Prostate gland (tissue), 2 donors: ENCODE measurements around the gene TBCEL. TPM values are rescaled to one million over a fixed set of nuclear protein-coding genes. Genes with fewer than 3 reads are reported as not detected.

Experiments used
- DNase-seq: peaks from one replicate; pipeline ENCODE4 v3.0.0-alpha.2; 2019; ENCODE audit warnings: low spot score
- H3K27ac ChIP-seq, 2 donors: fragments of 200-600 bp; sonication (generic); 2 replicates each; pipeline ENCODE4 v1.5.1; 2017 to 2019
- H3K27me3 ChIP-seq: fragments of 200-600 bp; sonication (generic); replicated peaks from 2 replicates; pipeline ENCODE4 v1.5.1; 2019; ENCODE audit not compliant: insufficient read depth
- H3K36me3 ChIP-seq, 2 donors: fragments of 200-600 bp; sonication (generic); 1 replicate in 1 of 2; 2 replicates in 1 of 2; pipeline versions ENCODE4 v1.5.1 to v1.8.1; 2017 to 2019
- H3K4me1 ChIP-seq: fragments of 200-600 bp; sonication (generic); replicated peaks from 2 replicates; pipeline ENCODE4 v1.5.1; 2019
- H3K4me3 ChIP-seq, 2 donors: fragments of 200-600 bp; sonication (generic); 2 replicates each; pipeline ENCODE4 v1.5.1; 2017 to 2019
- H3K9me3 ChIP-seq: fragments of 200-600 bp; sonication (generic); 2 replicates; pipeline ENCODE4 v1.5.1; 2017
- CTCF ChIP-seq, 4 experiments: fragments of 200-600 bp in 2 of 4; fragments of 450-650 bp in 2 of 4; sonication (generic) in 2 of 4; IDR thresholded peaks; 1 replicate in 3 of 4; 2 replicates in 1 of 4; pipeline ENCODE4 v1.5.1; 2016 to 2019; ENCODE audit warnings: antibody characterized with exemption in 4 of 4, mild to moderate bottlenecking in 2 of 4, moderate library complexity in 2 of 4
- POLR2A ChIP-seq: fragments of 450-650 bp; IDR thresholded peaks from one replicate; pipeline ENCODE4 v1.6.1; 2016; ENCODE audit warnings: antibody characterized with exemption, mild to moderate bottlenecking
- POLR2AphosphoS5 ChIP-seq: sonication (generic); formaldehyde crosslinking; IDR thresholded peaks from one replicate; pipeline ENCODE4 v1.6.1; 2017; ENCODE audit warnings: antibody characterized with exemption
- WGBS: methylation state at CpG from one replicate; pipeline ENCODE4 v1.1.5; 2018; 5-methylcytosine and 5-hydroxymethylcytosine counted together
- intact Hi-C: fragments of 100-400 bp; cut with DNase I; formaldehyde crosslinking; loops from one replicate; pipeline ENCODE4 v1.14.2; 2022
- total RNA-seq, 2 donors: library from RNA; depleted of rRNA; stranded (reverse); fragments of >200 nt; gene quantifications; one replicate each; pipeline ENCODE4 v1.1.0, GENCODE V29; 2016

TBCEL gene
- total RNA-seq, 2 donors from 2014 or later = 21.9 to 34.4 TPM

GRCh38 chr11:121067453-121067852 lies 43.6 kb downstream of the TBCEL start:
- Histone ChIP-seq H3K9me3 (no peaks in the 10 kb centered on the region), H3K4me1 (no peaks in the 10 kb centered on the region), H3K36me3 (no peaks in the 10 kb centered on the region), H3K27ac (no peak overlapping the region), H3K27me3 (no peaks in the 10 kb centered on the region), H3K4me3 (no peak overlapping the region)
- WGBS = 19% methylated on average over 2 of the region's 2 CpGs
- intact Hi-C loops = no loop called here
- TF ChIP-seq CTCF (IDR thresholded peaks at IDR 0.05) (no peak), POLR2AphosphoS5 (peak; percentile 7)
- DNase-seq = no peak

GRCh38 chr11:121067962-121068647 lies 44.2 kb downstream of the TBCEL start:
- no peak overlapping the region for H3K4me3 ChIP-seq
- no peaks in the 10 kb centered on the region for H3K9me3 ChIP-seq
- no peaks in the 10 kb centered on the region for H3K27me3 ChIP-seq
- H3K4me1 ChIP-seq = no peaks in the 10 kb centered on the region
- intact Hi-C loops = no loop called here
- 85% methylated on average over 6 of the region's 6 CpGs for WGBS
- no peak for DNase-seq
- TF ChIP-seq POLR2A (no peak), POLR2AphosphoS5 (no peak), CTCF (IDR thresholded peaks at IDR 0.05) (no peak)
- no peak overlapping the region for H3K27ac ChIP-seq
- no peaks in the 10 kb centered on the region for H3K36me3 ChIP-seq

- DNase-seq = no peak
- Histone ChIP-seq H3K4me3 (no peak overlapping the region), H3K27me3 (no peaks in the 10 kb centered on the region), H3K36me3 (no peaks in the 10 kb centered on the region), H3K4me1 (no peaks in the 10 kb centered on the region), H3K27ac (no peak overlapping the region), H3K9me3 (no peaks in the 10 kb centered on the region)
- intact Hi-C loops = no loop called here
- TF ChIP-seq POLR2AphosphoS5 = no peak
- no peak for TF ChIP-seq POLR2A
- no peak for TF ChIP-seq CTCF (IDR thresholded peaks at IDR 0.05)
- WGBS = over 99% methylated on average over 6 of the region's 6 CpGs
Measured at GRCh38 chr11:121068787-121069186, 44.9 kb downstream of the TBCEL start.

GRCh38 chr11:121070951-121071845 lies 47.3 kb downstream of the TBCEL start:
- Histone ChIP-seq H3K4me1 (no peaks in the 10 kb centered on the region), H3K36me3 (no peaks in the 10 kb centered on the region), H3K9me3 (no peaks in the 10 kb centered on the region), H3K27ac (peak overlapping the region in 1 of 2 donors; percentile 11), H3K4me3 (no peak overlapping the region), H3K27me3 (no peaks in the 10 kb centered on the region)
- 37% methylated on average over 2 of the region's 2 CpGs for WGBS
- TF ChIP-seq POLR2A (no peak), POLR2AphosphoS5 (no peak), CTCF (IDR thresholded peaks at IDR 0.05) (no peak)
- DNase-seq = no peak
- intact Hi-C loops = no loop called here
